HCT116 (cell line): ENCODE results near the gene SKAP1. TPM values are rescaled to one million over a fixed set of nuclear protein-coding genes. Genes with fewer than 3 reads are reported as not detected.

Source experiments
- ATAC-seq: fragments of 200-7000 bp; cut with Tn5 transposase; 2 replicates; pipeline ENCODE4 v1.9.1; 2020; ENCODE audit warnings: mild to moderate bottlenecking, moderate library complexity
- BruUV-seq: library from RNA; stranded (reverse); fragments of 400-500 nt; replicated peaks from 2 replicates; lab custom pipeline; 2021; lab: Mats Ljungman, UMichigan
- CTCF ChIA-PET: fragments of 300-600 bp; sonication (Branson Sonifier 250); formaldehyde crosslinking; loops from one replicate; lab custom pipeline; 2021; ENCODE audit warnings: antibody characterized with exemption; lab: Charles Lee
- POLR2A ChIA-PET: fragments of 300-600, 350-600 bp; sonication (Branson Sonifier 250); formaldehyde crosslinking; loops from one replicate; lab custom pipeline; 2021; ENCODE audit warnings: antibody characterized with exemption; lab: Charles Lee
- RAD21 ChIA-PET, 2 experiments: fragments of 300-600 bp; sonication (Branson Sonifier 250); formaldehyde crosslinking; loops; one replicate each; lab custom pipeline; 2023; ENCODE audit warnings: low total read pairs in 2 of 2; ENCODE audit not compliant: uncharacterized antibody in 2 of 2, unreplicated experiment in 2 of 2, low non-redundant PET in 1 of 2; lab: Charles Lee
- DNase-seq: peaks from one replicate; pipeline ENCODE4 v3.0.0-alpha.2; 2010; ENCODE audit warnings: low read depth, low spot score
- H2AFZ ChIP-seq: fragments of 200-600 bp; shearing (Covaris generic), sonication (generic); 2 replicates; pipeline ENCODE4 v1.6.1; 2017; ENCODE audit warnings: low read depth, mixed run types, mixed read lengths, antibody characterized with exemption, low read length; ENCODE audit not compliant: poor library complexity, severe bottlenecking
- H3K27ac ChIP-seq: 2 replicates; pipeline ENCODE4 v1.5.1; 2012; ENCODE audit warnings: low read depth, low read length
- H3K27me3 ChIP-seq: fragments of 200-600 bp; sonication (generic); 2 replicates; pipeline ENCODE4 v1.6.1; 2016; ENCODE audit warnings: mixed run types, low read length, mixed read lengths; ENCODE audit not compliant: insufficient read depth
- H3K36me3 ChIP-seq, 2 experiments: fragments of 200-500 bp in 1 of 2; fragments of 200-600 bp in 1 of 2; sonication (Bioruptor generic) in 1 of 2; sonication (generic) in 1 of 2; 2 replicates each; pipeline versions ENCODE4 v1.5.1 to v1.6.1; 2014 to 2016; ENCODE audit warnings: low read length in 2 of 2, inconsistent platforms in 1 of 2, mixed read lengths in 1 of 2, mixed run types in 1 of 2; ENCODE audit not compliant: insufficient read depth in 2 of 2, control insufficient read depth in 1 of 2
- H3K4me1 ChIP-seq, 2 experiments: fragments of 200-600 bp in 1 of 2; sonication (generic) in 1 of 2; 2 replicates each; pipeline versions ENCODE4 v1.5.1 to v1.6.1; 2012 to 2017; ENCODE audit warnings: low read length in 2 of 2, inconsistent platforms in 1 of 2, mild to moderate bottlenecking in 1 of 2, mixed read lengths in 1 of 2, mixed run types in 1 of 2, moderate library complexity in 1 of 2; ENCODE audit not compliant: insufficient read depth in 2 of 2, control insufficient read depth in 1 of 2
- H3K4me2 ChIP-seq: fragments of 200-600 bp; sonication (generic); 2 replicates; pipeline ENCODE4 v1.6.1; 2017; ENCODE audit warnings: mixed run types, low read length, mixed read lengths
- H3K4me3 ChIP-seq, 2 experiments: fragments of 200-600 bp in 1 of 2; sonication (generic) in 1 of 2; replicated peaks in 1 of 2; 2 replicates each; pipeline ENCODE4 v1.5.1; 2011 to 2016; ENCODE audit warnings: low read length in 2 of 2, control low read depth in 1 of 2, low read depth in 1 of 2, mild to moderate bottlenecking in 1 of 2, mixed read lengths in 1 of 2, mixed run types in 1 of 2
- H3K79me2 ChIP-seq: fragments of 200-600 bp; sonication (generic); 2 replicates; pipeline ENCODE4 v1.6.1; 2017; ENCODE audit warnings: mild to moderate bottlenecking, mixed run types, low read length, moderate library complexity, mixed read lengths; ENCODE audit not compliant: insufficient read depth
- H3K9ac ChIP-seq: fragments of 200-600 bp; sonication (generic); 2 replicates; pipeline ENCODE4 v1.6.1; 2016; ENCODE audit warnings: low read length, mixed read lengths
- H3K9me2 ChIP-seq: fragments of 200-600 bp; sonication (generic), shearing (Covaris generic); 2 replicates; pipeline ENCODE4 v1.6.1; 2017; ENCODE audit warnings: mixed run types, mild to moderate bottlenecking, moderate library complexity; ENCODE audit not compliant: insufficient read depth
- H3K9me3 ChIP-seq, 2 experiments: fragments of 200-500 bp in 1 of 2; fragments of 200-600 bp in 1 of 2; sonication (Bioruptor generic) in 1 of 2; sonication (generic) in 1 of 2; 2 replicates each; pipeline ENCODE4 v1.6.1; 2014 to 2017; ENCODE audit warnings: low read length in 2 of 2, mixed read lengths in 2 of 2, inconsistent platforms in 1 of 2, low read depth in 1 of 2, mild to moderate bottlenecking in 1 of 2, mixed run types in 1 of 2, moderate library complexity in 1 of 2; ENCODE audit not compliant: control insufficient read depth in 1 of 2, insufficient read depth in 1 of 2
- H4K20me1 ChIP-seq: fragments of 200-600 bp; sonication (generic), shearing (Covaris generic); 2 replicates; pipeline ENCODE4 v1.6.1; 2017; ENCODE audit warnings: mixed run types, mild to moderate bottlenecking, moderate library complexity; ENCODE audit not compliant: insufficient read depth
- ATF3 ChIP-seq: IDR thresholded peaks from 2 replicates; pipeline ENCODE4 v1.6.1; 2012
- CEBPB ChIP-seq: IDR thresholded peaks from 2 replicates; pipeline ENCODE4 v1.6.1; 2012; ENCODE audit warnings: low read depth
- ELF1 ChIP-seq: IDR thresholded peaks from 2 replicates; pipeline ENCODE4 v1.6.1; 2012; ENCODE audit warnings: low read depth, borderline replicate concordance
- EZH2phosphoT487 ChIP-seq: fragments of 200-600 bp; IDR thresholded peaks from 2 replicates; pipeline ENCODE4 v1.6.1; 2018; ENCODE audit warnings: antibody characterized with exemption, borderline replicate concordance
- FOSL1 ChIP-seq: IDR thresholded peaks from 2 replicates; pipeline ENCODE4 v1.6.1; 2012; ENCODE audit warnings: low read depth
- JUND ChIP-seq: IDR thresholded peaks from 2 replicates; pipeline ENCODE4 v1.6.1; 2012
- POLR2A ChIP-seq: IDR thresholded peaks from 2 replicates; pipeline ENCODE4 v1.7.0; 2011; ENCODE audit warnings: borderline replicate concordance; ENCODE audit not compliant: insufficient read depth, insufficient read length; ENCODE audit errors: extremely low read depth
- POLR2AphosphoS5 ChIP-seq: IDR thresholded peaks from 2 replicates; pipeline ENCODE4 v1.6.1; 2011; ENCODE audit warnings: mild to moderate bottlenecking, low read depth, low read length, moderate library complexity
- RAD21 ChIP-seq: IDR thresholded peaks from 2 replicates; pipeline ENCODE4 v1.6.1; 2012; ENCODE audit warnings: low read depth, mild to moderate bottlenecking
- REST ChIP-seq: IDR thresholded peaks from 2 replicates; pipeline ENCODE4 v1.6.1; 2012; ENCODE audit warnings: low read depth
- SRF ChIP-seq: IDR thresholded peaks from 2 replicates; pipeline ENCODE4 v1.6.1; 2012; ENCODE audit warnings: low read depth
- TCF7L2 ChIP-seq: IDR thresholded peaks from 2 replicates; pipeline ENCODE4 v1.7.0; 2011; ENCODE audit warnings: borderline replicate concordance, inconsistent platforms; ENCODE audit not compliant: insufficient read depth, insufficient read length; ENCODE audit errors: extremely low read depth
- YY1 ChIP-seq: IDR thresholded peaks from 2 replicates; pipeline ENCODE4 v1.6.1; 2011; ENCODE audit warnings: low read length, low read depth, moderate library complexity, mild to moderate bottlenecking; ENCODE audit not compliant: insufficient replicate concordance; ENCODE audit errors: extremely low read depth
- ZBTB33 ChIP-seq: IDR thresholded peaks from 2 replicates; pipeline ENCODE4 v1.6.1; 2011; ENCODE audit warnings: mild to moderate bottlenecking, low read length, moderate library complexity; ENCODE audit not compliant: insufficient replicate concordance; ENCODE audit errors: extremely low read depth
- ZFX ChIP-seq: fragments of 450-650 bp; IDR thresholded peaks from 2 replicates; pipeline ENCODE4 v1.6.1; 2017
- ZNF274 ChIP-seq: fragments of 200-500 bp; sonication (Bioruptor generic); IDR thresholded peaks from 2 replicates; pipeline ENCODE4 v1.6.1; 2014; ENCODE audit warnings: mild to moderate bottlenecking, low read depth, low read length, inconsistent platforms
- intact Hi-C: fragments of 100-400 bp; cut with micrococcal nuclease; formaldehyde crosslinking; loops from 2 replicates; pipeline ENCODE4 v1.10.0; 2022
- total RNA-seq: library from RNA; stranded (reverse); gene quantifications from one replicate; pipeline ENCODE4 v1.2.1, GENCODE V29; 2021; ENCODE audit not compliant: unreplicated experiment
- TF ChIP-seq, protein P1 (sequence below): IDR thresholded peaks from 2 replicates; pipeline ENCODE4 v1.6.1; 2012
- TF ChIP-seq, protein P2 (sequence below), 3 experiments: fragments of 200-600 bp in 1 of 3; sonication (generic) in 1 of 3; IDR thresholded peaks in 2 of 3; conservative IDR thresholded peaks in 1 of 3; 2 replicates each; pipeline ENCODE4 v1.5.1; 2012 to 2017; ENCODE audit warnings: low read depth in 2 of 3, low read length in 2 of 3, antibody characterized with exemption in 1 of 3, borderline replicate concordance in 1 of 3, control low read depth in 1 of 3, mild to moderate bottlenecking in 1 of 3, mixed read lengths in 1 of 3, mixed run types in 1 of 3, moderate library complexity in 1 of 3; ENCODE audit not compliant: insufficient read depth in 1 of 3

The SKAP1 gene
- total RNA-seq, 1 experiment from 2014 or later = 12.4 TPM

GRCh38 chr17:48160177-48161081 is 269.6 kb downstream of the SKAP1 start:
- Histone ChIP-seq H2AFZ (no peak overlapping the region), H3K9ac (no peak overlapping the region), H3K36me3 (no peaks in the 10 kb centered on the region), H3K4me3 (no peak overlapping the region), H3K79me2 (no peaks in the 10 kb centered on the region), H3K9me2 (no peaks in the 10 kb centered on the region), H4K20me1 (no peaks in the 10 kb centered on the region), H3K4me2 (no peak overlapping the region), H3K27ac (no peak overlapping the region), H3K9me3 (no peaks in the 10 kb centered on the region), H3K4me1 (no peaks in the 10 kb centered on the region), H3K27me3 (no peaks in the 10 kb centered on the region)
- POLR2A ChIA-PET = no interaction called here
- CTCF ChIA-PET = interaction anchor here (0.8 to 2.2 kb wide), 4 partner anchors 12 to 102 kb away, joined by 3 to 7 read pairs (median 4); no protein-coding TSS in a partner anchor
- RAD21 ChIA-PET = interaction anchor here in 1 of 2 experiments (0.6 kb wide), 1 partner anchor 78 kb away, joined by 5 read pairs; no protein-coding TSS in a partner anchor
- DNase-seq (no peak), ATAC-seq (no peak)
- intact Hi-C loops = no loop called here
- BruUV-seq = no TSS peak
- TF ChIP-seq ZBTB33 (no peak), ELF1 (no peak), SRF (no peak), ZFX (no peak), YY1 (no peak), ZNF274 (no peak), POLR2A (no peak), RAD21 (no peak), TCF7L2 (no peak), ATF3 (no peak), FOSL1 (no peak), JUND (no peak), POLR2AphosphoS5 (no peak), EZH2phosphoT487 (no peak), REST (no peak), CEBPB (no peak)
- TF ChIP-seq, protein P1, sequence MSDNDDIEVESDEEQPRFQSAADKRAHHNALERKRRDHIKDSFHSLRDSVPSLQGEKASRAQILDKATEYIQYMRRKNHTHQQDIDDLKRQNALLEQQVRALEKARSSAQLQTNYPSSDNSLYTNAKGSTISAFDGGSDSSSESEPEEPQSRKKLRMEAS = no peak
- TF ChIP-seq, protein P2, sequence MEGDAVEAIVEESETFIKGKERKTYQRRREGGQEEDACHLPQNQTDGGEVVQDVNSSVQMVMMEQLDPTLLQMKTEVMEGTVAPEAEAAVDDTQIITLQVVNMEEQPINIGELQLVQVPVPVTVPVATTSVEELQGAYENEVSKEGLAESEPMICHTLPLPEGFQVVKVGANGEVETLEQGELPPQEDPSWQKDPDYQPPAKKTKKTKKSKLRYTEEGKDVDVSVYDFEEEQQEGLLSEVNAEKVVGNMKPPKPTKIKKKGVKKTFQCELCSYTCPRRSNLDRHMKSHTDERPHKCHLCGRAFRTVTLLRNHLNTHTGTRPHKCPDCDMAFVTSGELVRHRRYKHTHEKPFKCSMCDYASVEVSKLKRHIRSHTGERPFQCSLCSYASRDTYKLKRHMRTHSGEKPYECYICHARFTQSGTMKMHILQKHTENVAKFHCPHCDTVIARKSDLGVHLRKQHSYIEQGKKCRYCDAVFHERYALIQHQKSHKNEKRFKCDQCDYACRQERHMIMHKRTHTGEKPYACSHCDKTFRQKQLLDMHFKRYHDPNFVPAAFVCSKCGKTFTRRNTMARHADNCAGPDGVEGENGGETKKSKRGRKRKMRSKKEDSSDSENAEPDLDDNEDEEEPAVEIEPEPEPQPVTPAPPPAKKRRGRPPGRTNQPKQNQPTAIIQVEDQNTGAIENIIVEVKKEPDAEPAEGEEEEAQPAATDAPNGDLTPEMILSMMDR (IDR thresholded peaks at IDR 0.05 in 2 of 3, conservative IDR thresholded peaks at IDR 0.05 in 1 of 3; ENCODE audit: borderline replicate concordance in 1 of 3, insufficient read depth in 1 of 3, low read depth in 2 of 3, low read length in 2 of 3) = no peak
